Neural progenitor cell (in vitro differentiated cells): ENCODE results near the gene CENPN. TPM values are rescaled to one million over a fixed set of nuclear protein-coding genes. Genes with fewer than 3 reads are reported as not detected.

ENCODE experiments used
- DNase-seq: peaks from one replicate; pipeline ENCODE4 v3.0.0-alpha.2; 2016; ENCODE audit warnings: low spot score
- H2AFZ ChIP-seq: fragments of 200-600 bp; sonication (generic); replicated peaks from 2 replicates; pipeline ENCODE4 v1.6.1; 2016; ENCODE audit warnings: antibody characterized with exemption
- H3F3A ChIP-seq: fragments of 200-600 bp; sonication (generic); 2 replicates; pipeline ENCODE4 v1.6.1; 2016; ENCODE audit warnings: antibody characterized with exemption, low read depth
- H3K27ac ChIP-seq: fragments of 200-600 bp; sonication (generic); 2 replicates; pipeline ENCODE4 v1.5.1; 2016; ENCODE audit warnings: mild to moderate bottlenecking
- H3K27me3 ChIP-seq: fragments of 200-600 bp; sonication (generic); 2 replicates; pipeline ENCODE4 v1.6.1; 2016; ENCODE audit warnings: mild to moderate bottlenecking, moderate library complexity
- H3K36me3 ChIP-seq: fragments of 200-600 bp; sonication (generic); 2 replicates; pipeline ENCODE4 v1.5.1; 2016
- H3K4me1 ChIP-seq: fragments of 200-600 bp; sonication (generic); 2 replicates; pipeline ENCODE4 v1.6.1; 2016; ENCODE audit warnings: mixed run types
- H3K4me2 ChIP-seq: fragments of 200-600 bp; sonication (generic); 2 replicates; pipeline ENCODE4 v1.6.1; 2016
- H3K4me3 ChIP-seq: fragments of 200-600 bp; sonication (generic); 2 replicates; pipeline ENCODE4 v1.5.1; 2016
- H3K79me2 ChIP-seq: fragments of 200-600 bp; sonication (generic); 2 replicates; pipeline ENCODE4 v1.6.1; 2016; ENCODE audit warnings: low read depth
- H3K9ac ChIP-seq: fragments of 200-600 bp; sonication (generic); 2 replicates; pipeline ENCODE4 v1.6.1; 2016
- H3K9me3 ChIP-seq: fragments of 200-600 bp; sonication (generic); 2 replicates; pipeline ENCODE4 v1.5.1; 2016; ENCODE audit warnings: low read depth
- H4K20me1 ChIP-seq: fragments of 200-600 bp; sonication (generic); 2 replicates; pipeline ENCODE4 v1.6.1; 2016; ENCODE audit warnings: low read depth
- H3K27ac Mint-ChIP-seq: 3 replicates; pipeline ENCODE4 v1.8.0; 2021; ENCODE audit warnings: mixed read lengths
- H3K27me3 Mint-ChIP-seq: 2 replicates; pipeline ENCODE4 v1.8.0; 2022; ENCODE audit warnings: low read depth, mild to moderate bottlenecking, inconsistent platforms, moderate library complexity, mixed read lengths; ENCODE audit not compliant: insufficient read depth
- H3K36me3 Mint-ChIP-seq: 3 replicates; pipeline ENCODE4 v1.8.0; 2021; ENCODE audit warnings: mixed read lengths
- H3K4me1 Mint-ChIP-seq: 3 replicates; pipeline ENCODE4 v1.8.0; 2021; ENCODE audit warnings: mixed read lengths
- H3K4me3 Mint-ChIP-seq: 3 replicates; pipeline ENCODE4 v1.8.0; 2021; ENCODE audit warnings: mild to moderate bottlenecking, moderate library complexity, mixed read lengths
- H3K9me3 Mint-ChIP-seq: 3 replicates; pipeline ENCODE4 v1.8.0; 2020; ENCODE audit warnings: mixed read lengths
- EZH2 ChIP-seq: fragments of 200-600 bp; sonication (generic); IDR thresholded peaks from 2 replicates; pipeline ENCODE4 v1.6.1; 2017; ENCODE audit warnings: antibody characterized with exemption, mild to moderate bottlenecking, moderate library complexity
- EZH2phosphoT487 ChIP-seq: fragments of 200-600 bp; sonication (generic); IDR thresholded peaks from 2 replicates; pipeline ENCODE4 v1.6.1; 2017; ENCODE audit warnings: antibody characterized with exemption
- total RNA-seq: library from RNA; depleted of rRNA; stranded (reverse); fragments of >200 nt; gene quantifications from 2 replicates; pipeline ENCODE4 v1.2.3, GENCODE V29; 2015; ENCODE audit warnings: low replicate concordance
- TF ChIP-seq, protein P1 (sequence below): fragments of 200-600 bp; sonication (generic); IDR thresholded peaks from 2 replicates; pipeline ENCODE4 v1.5.1; 2017; ENCODE audit warnings: antibody characterized with exemption, mild to moderate bottlenecking

CENPN gene
- total RNA-seq, 1 donor from 2014 or later = 111 TPM

DNA sequence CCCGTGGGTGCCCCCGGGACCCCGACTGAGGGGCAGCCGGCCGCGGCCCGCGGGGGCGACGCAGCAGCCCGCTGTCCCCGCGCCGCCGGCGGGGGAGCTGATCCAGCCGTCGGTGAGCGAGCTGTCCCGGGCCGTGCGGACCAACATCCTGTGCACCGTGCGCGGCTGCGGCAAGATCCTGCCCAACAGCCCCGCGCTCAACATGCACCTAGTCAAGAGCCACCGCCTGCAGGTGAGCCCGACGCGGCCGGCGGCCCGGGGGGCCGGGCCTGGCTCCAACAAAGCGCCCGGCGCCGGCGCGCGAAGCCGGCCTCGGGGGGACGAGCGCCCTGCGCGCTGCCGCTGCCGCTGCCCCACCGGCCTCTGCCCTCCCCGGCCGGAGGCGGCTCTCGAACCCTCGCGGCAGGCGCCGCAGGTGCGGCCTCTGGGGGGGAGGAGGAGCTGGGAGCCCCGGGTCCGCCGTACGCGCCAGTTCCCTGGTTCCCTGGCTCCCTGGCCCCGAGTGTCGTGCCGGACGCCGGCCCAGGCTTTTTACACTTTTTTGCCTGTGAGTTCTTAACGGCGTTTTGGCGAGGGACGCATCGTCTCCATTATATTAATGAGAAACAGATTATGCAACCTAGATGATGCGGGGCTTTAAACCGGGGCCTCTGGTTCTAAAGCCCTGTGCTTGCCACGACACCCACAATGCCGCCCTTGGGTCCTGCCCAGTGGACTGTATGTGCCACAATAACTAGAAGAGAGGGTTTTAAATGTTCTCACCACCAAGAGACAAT, 29.1 kb downstream of the CENPN start:
- H3K36me3 ChIP-seq = no peaks in the 10 kb centered on the region
- peaks cover 52% of the 10 kb centered on the region for H3K79me2 ChIP-seq
- peak; percentile 70 for DNase-seq
- peaks cover 49% of the 10 kb centered on the region for H4K20me1 ChIP-seq
- H3K27me3 ChIP-seq = no peaks in the 10 kb centered on the region
- H3K4me2 ChIP-seq = peak overlapping the region; percentile 96
- no peak overlapping the region for H3K27ac ChIP-seq
- peaks cover 32% of the 10 kb centered on the region for H3K4me1 ChIP-seq
- TF ChIP-seq EZH2 = no peak
- TF ChIP-seq, protein P1, sequence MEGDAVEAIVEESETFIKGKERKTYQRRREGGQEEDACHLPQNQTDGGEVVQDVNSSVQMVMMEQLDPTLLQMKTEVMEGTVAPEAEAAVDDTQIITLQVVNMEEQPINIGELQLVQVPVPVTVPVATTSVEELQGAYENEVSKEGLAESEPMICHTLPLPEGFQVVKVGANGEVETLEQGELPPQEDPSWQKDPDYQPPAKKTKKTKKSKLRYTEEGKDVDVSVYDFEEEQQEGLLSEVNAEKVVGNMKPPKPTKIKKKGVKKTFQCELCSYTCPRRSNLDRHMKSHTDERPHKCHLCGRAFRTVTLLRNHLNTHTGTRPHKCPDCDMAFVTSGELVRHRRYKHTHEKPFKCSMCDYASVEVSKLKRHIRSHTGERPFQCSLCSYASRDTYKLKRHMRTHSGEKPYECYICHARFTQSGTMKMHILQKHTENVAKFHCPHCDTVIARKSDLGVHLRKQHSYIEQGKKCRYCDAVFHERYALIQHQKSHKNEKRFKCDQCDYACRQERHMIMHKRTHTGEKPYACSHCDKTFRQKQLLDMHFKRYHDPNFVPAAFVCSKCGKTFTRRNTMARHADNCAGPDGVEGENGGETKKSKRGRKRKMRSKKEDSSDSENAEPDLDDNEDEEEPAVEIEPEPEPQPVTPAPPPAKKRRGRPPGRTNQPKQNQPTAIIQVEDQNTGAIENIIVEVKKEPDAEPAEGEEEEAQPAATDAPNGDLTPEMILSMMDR = no peak
- TF ChIP-seq EZH2phosphoT487 = no peak
- peak overlapping the region; percentile 99 for H3K4me3 ChIP-seq
- Mint-ChIP-seq H3K36me3 (peaks cover 23% of the 10 kb centered on the region), H3K4me3 (peak overlapping the region; percentile 95), H3K27ac (peak overlapping the region; percentile 78), H3K27me3 (peaks cover 2% of the 10 kb centered on the region), H3K9me3 (peaks cover 3% of the 10 kb centered on the region), H3K4me1 (peaks cover 36% of the 10 kb centered on the region)
- peak overlapping the region; percentile 77 for H3K9ac ChIP-seq
- peaks cover 7% of the 10 kb centered on the region for H3K9me3 ChIP-seq
- no peak overlapping the region for H2AFZ ChIP-seq
- H3F3A ChIP-seq = peaks cover 20% of the 10 kb centered on the region

DNA sequence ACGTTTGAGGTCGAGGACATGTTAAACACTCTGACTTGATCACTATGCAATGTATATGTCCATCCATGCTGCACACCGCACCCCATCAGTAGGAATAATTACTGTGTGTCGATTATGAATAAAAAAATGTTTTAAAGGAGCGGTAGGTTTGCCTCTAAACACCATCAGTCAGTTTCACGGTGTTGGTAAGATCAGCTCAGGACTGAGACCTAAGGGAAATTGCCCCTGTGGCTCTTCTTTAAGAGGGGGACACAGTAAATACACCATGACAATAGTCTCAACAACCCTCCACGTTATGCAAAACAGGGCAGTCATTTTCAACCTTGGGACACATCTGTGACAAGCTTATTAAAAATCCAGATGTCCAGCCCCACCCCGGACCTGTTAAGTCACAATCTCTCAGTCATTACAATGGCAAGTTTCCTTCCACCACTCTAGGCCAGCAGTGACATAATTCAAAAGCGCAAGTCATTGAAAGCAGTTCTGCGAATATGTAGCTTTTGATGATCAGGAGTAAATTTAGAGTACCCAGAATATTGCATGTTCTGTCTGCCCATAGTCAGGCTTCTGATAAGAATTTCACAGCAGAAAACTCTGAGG, 29.8 kb downstream of the CENPN start:
- H3K4me1 ChIP-seq = peaks cover 37% of the 10 kb centered on the region
- H3K4me3 Mint-ChIP-seq = peak overlapping the region; percentile 95
- H3K27ac ChIP-seq = no peak overlapping the region
- H3K4me2 ChIP-seq = peak overlapping the region; percentile 96
- peaks cover 3% of the 10 kb centered on the region for H3K9me3 Mint-ChIP-seq
- no peak for TF ChIP-seq EZH2
- TF ChIP-seq, protein P1 = no peak
- TF ChIP-seq EZH2phosphoT487 = no peak
- no peak for DNase-seq
- peak overlapping the region; percentile 78 for H3K27ac Mint-ChIP-seq
- H3K4me1 Mint-ChIP-seq = peaks cover 41% of the 10 kb centered on the region
- H2AFZ ChIP-seq = no peak overlapping the region
- peaks cover 28% of the 10 kb centered on the region for H3K36me3 Mint-ChIP-seq
- H3F3A ChIP-seq = peaks cover 26% of the 10 kb centered on the region
- peak overlapping the region; percentile 99 for H3K4me3 ChIP-seq
- peaks cover 56% of the 10 kb centered on the region for H4K20me1 ChIP-seq
- H3K79me2 ChIP-seq = peaks cover 58% of the 10 kb centered on the region
- peaks cover 7% of the 10 kb centered on the region for H3K9me3 ChIP-seq
- H3K27me3 ChIP-seq = no peaks in the 10 kb centered on the region
- peaks cover 2% of the 10 kb centered on the region for H3K27me3 Mint-ChIP-seq
- peak overlapping the region; percentile 77 for H3K9ac ChIP-seq
- H3K36me3 ChIP-seq = no peaks in the 10 kb centered on the region

DNA sequence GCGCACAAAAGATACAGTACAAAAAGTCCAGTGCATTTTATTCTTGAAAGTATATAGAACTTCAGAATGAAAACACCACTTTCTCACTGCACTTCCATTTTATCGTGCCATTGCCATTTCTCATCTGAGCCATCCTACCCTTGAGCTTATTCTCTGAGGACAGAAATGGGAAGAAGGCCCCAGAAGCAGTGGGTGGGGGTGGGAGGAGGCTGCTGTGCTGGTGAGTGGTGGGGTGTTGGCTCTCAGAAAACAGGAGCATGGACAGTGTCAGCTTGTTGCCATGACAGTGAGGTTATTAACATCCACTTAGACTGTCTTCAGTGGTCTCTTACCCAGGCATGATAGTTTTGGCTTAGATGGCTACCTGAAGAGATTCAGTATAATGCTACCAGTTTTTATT, 33.1 kb downstream of the CENPN start:
- Mint-ChIP-seq H3K27ac (no peak overlapping the region), H3K36me3 (peaks cover 52% of the 10 kb centered on the region), H3K9me3 (no peaks in the 10 kb centered on the region), H3K27me3 (peaks cover 4% of the 10 kb centered on the region), H3K4me3 (no peak overlapping the region), H3K4me1 (peaks cover 41% of the 10 kb centered on the region)
- H3K36me3 ChIP-seq = peaks cover 17% of the 10 kb centered on the region
- peaks cover 64% of the 10 kb centered on the region for H3K79me2 ChIP-seq
- H2AFZ ChIP-seq = no peak overlapping the region
- H3F3A ChIP-seq = peaks cover 28% of the 10 kb centered on the region
- peak overlapping the region; percentile 18 for H3K4me3 ChIP-seq
- H3K9ac ChIP-seq = no peak overlapping the region
- DNase-seq = peak; percentile 3
- H3K9me3 ChIP-seq = peaks cover 1% of the 10 kb centered on the region
- H3K4me1 ChIP-seq = peaks cover 37% of the 10 kb centered on the region
- no peaks in the 10 kb centered on the region for H3K27me3 ChIP-seq
- peaks cover 77% of the 10 kb centered on the region for H4K20me1 ChIP-seq
- H3K4me2 ChIP-seq = peak overlapping the region; percentile 61
- peak overlapping the region; percentile 20 for H3K27ac ChIP-seq
- no peak for TF ChIP-seq EZH2phosphoT487
- TF ChIP-seq, protein P1 = no peak
- no peak for TF ChIP-seq EZH2
